Loucy (cell line): ENCODE results near the gene CISTR.

Experiments
- H2AFZ ChIP-seq: fragments of 200-600 bp; sonication (generic); 2 replicates; pipeline ENCODE4 v1.6.0; 2016; ENCODE audit warnings: antibody characterized with exemption, mild to moderate bottlenecking, low read length, moderate library complexity
- H3F3A ChIP-seq: fragments of 200-600 bp; 2 replicates; pipeline ENCODE4 v1.6.0; 2016; ENCODE audit warnings: antibody characterized with exemption, low read depth, mild to moderate bottlenecking
- H3K27me3 ChIP-seq: fragments of 200-600 bp; sonication (generic); 2 replicates; pipeline ENCODE4 v1.6.1; 2014; ENCODE audit warnings: low read length, mild to moderate bottlenecking; ENCODE audit not compliant: insufficient read depth, poor library complexity, severe bottlenecking
- H3K36me3 ChIP-seq: fragments of 200-600 bp; sonication (generic); 2 replicates; pipeline ENCODE4 v1.6.1; 2016; ENCODE audit warnings: low read length; ENCODE audit not compliant: insufficient read depth
- H3K4me1 ChIP-seq: fragments of 200-600 bp; sonication (generic); 2 replicates; pipeline ENCODE4 v1.5.1; 2014; ENCODE audit warnings: low read length, mild to moderate bottlenecking; ENCODE audit not compliant: insufficient read depth, poor library complexity, severe bottlenecking
- H3K4me2 ChIP-seq: fragments of 200-600 bp; sonication (generic); 2 replicates; pipeline ENCODE4 v1.6.0; 2014; ENCODE audit warnings: antibody characterized with exemption, low read length, low read depth, mild to moderate bottlenecking; ENCODE audit not compliant: poor library complexity, severe bottlenecking
- H3K4me3 ChIP-seq: fragments of 200-600 bp; sonication (generic); 2 replicates; pipeline ENCODE4 v1.5.1; 2014; ENCODE audit warnings: low read length, mild to moderate bottlenecking, mixed read lengths; ENCODE audit not compliant: poor library complexity, severe bottlenecking
- H3K79me2 ChIP-seq: fragments of 200-600 bp; sonication (generic); 2 replicates; pipeline ENCODE4 v1.6.1; 2014; ENCODE audit warnings: low read length; ENCODE audit not compliant: insufficient read depth
- H3K9ac ChIP-seq: fragments of 200-600 bp; sonication (generic); 2 replicates; pipeline ENCODE4 v1.6.0; 2014; ENCODE audit warnings: mild to moderate bottlenecking, low read depth, low read length, moderate library complexity; ENCODE audit not compliant: poor library complexity, severe bottlenecking
- H3K9me2 ChIP-seq: fragments of 200-600 bp; sonication (generic); replicated peaks from 2 replicates; pipeline ENCODE4 v1.6.1; 2016; ENCODE audit warnings: low read depth, low read length, mixed read lengths
- H3K9me3 ChIP-seq: fragments of 200-600 bp; sonication (generic); 2 replicates; pipeline ENCODE4 v1.6.1; 2014; ENCODE audit warnings: mild to moderate bottlenecking, antibody characterized with exemption, low read length, low read depth; ENCODE audit not compliant: insufficient read depth
- H4K20me1 ChIP-seq: fragments of 200-600 bp; sonication (generic); 2 replicates; pipeline ENCODE4 v1.6.0; 2014; ENCODE audit warnings: antibody characterized with exemption, low read length, mild to moderate bottlenecking; ENCODE audit not compliant: insufficient read depth, poor library complexity, severe bottlenecking
- EZH2phosphoT487 ChIP-seq: fragments of 200-600 bp; IDR thresholded peaks from 2 replicates; pipeline ENCODE4 v1.6.1; 2018; ENCODE audit warnings: antibody characterized with exemption, mild to moderate bottlenecking, moderate library complexity, borderline replicate concordance
- TF ChIP-seq, protein P1 (sequence below): fragments of 200-600 bp; sonication (generic); conservative IDR thresholded peaks from 2 replicates; pipeline ENCODE4 v1.5.1; 2014; ENCODE audit warnings: mild to moderate bottlenecking, antibody characterized with exemption, low read length

The CISTR gene

DNA sequence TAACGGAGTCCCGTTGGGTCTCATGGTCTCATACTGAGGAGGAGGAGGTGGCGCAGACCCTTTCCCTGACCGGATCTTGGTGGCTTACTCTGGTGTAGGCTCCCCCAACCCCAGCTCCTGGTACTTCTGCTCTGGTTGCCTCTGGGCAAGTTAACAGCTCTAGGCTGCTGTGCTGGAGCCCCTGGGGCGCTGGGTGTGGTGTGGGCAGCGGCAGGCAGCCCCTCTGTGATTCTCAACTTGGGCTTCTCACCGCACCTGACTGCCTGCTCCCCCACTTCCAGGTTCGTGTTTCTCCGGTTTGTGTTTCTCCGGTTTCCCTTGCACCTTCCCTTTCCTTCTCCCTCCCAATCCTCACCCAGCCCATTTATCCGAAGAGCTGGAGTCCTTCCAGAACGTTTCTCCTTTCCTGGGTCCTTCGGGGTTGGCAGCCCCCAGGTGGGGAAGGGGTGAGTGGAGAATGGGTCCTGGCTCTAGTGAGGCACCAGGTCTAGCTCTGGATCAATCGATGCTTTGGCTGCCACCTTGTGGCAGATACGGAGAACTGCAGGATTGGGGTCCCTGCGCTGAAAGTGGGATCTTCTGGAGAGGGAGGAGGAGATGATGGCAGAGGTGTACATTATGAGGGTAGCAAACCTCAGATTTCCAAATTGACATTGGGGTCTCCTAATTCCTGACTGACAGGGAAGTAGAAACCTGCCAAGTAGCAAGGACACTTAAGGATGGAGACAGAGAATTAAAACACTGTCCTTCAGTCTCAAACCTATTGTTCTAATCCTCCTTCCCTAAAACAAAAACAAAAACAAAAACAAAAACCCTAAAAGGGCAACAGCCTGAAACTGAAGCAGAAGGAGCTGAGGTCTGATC, 8.3 kb downstream of the CISTR start:
- H4K20me1 ChIP-seq: no peaks in the 10 kb centered on the region
- H3F3A ChIP-seq: no peaks in the 10 kb centered on the region
- no peaks in the 10 kb centered on the region for H3K79me2 ChIP-seq
- no peaks in the 10 kb centered on the region for H3K36me3 ChIP-seq
- H3K4me2 ChIP-seq: no peak overlapping the region
- peak overlapping the region; percentile 55 for H2AFZ ChIP-seq
- no peak overlapping the region for H3K9ac ChIP-seq
- TF ChIP-seq, protein P1, sequence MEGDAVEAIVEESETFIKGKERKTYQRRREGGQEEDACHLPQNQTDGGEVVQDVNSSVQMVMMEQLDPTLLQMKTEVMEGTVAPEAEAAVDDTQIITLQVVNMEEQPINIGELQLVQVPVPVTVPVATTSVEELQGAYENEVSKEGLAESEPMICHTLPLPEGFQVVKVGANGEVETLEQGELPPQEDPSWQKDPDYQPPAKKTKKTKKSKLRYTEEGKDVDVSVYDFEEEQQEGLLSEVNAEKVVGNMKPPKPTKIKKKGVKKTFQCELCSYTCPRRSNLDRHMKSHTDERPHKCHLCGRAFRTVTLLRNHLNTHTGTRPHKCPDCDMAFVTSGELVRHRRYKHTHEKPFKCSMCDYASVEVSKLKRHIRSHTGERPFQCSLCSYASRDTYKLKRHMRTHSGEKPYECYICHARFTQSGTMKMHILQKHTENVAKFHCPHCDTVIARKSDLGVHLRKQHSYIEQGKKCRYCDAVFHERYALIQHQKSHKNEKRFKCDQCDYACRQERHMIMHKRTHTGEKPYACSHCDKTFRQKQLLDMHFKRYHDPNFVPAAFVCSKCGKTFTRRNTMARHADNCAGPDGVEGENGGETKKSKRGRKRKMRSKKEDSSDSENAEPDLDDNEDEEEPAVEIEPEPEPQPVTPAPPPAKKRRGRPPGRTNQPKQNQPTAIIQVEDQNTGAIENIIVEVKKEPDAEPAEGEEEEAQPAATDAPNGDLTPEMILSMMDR: peak; percentile 97
- no peak for TF ChIP-seq EZH2phosphoT487
- H3K4me3 ChIP-seq: no peak overlapping the region
- no peaks in the 10 kb centered on the region for H3K27me3 ChIP-seq
- peaks cover 12% of the 10 kb centered on the region for H3K4me1 ChIP-seq
- H3K9me2 ChIP-seq: no peaks in the 10 kb centered on the region
- no peaks in the 10 kb centered on the region for H3K9me3 ChIP-seq

DNA sequence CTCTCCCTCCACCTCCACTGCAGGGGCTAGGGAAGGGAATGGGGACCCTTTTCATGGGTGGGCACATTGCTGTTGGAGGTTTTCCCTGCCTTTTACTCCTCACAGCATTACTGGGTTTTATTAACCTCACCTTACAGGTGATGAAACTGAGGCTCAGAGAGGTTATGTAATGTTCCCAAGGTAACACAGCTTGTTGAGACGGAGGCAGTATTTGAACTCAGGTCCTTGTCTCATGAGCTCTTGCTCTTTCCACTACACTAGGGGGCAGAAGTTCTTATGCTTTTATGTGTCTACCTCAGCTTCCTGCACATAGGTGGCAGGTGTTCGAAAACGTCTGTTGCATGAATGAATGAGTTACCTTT, 11.7 kb downstream of the CISTR start:
- H3F3A ChIP-seq: no peaks in the 10 kb centered on the region
- H3K4me2 ChIP-seq: no peak overlapping the region
- H3K9me2 ChIP-seq: no peaks in the 10 kb centered on the region
- no peak overlapping the region for H3K4me3 ChIP-seq
- H3K36me3 ChIP-seq: no peaks in the 10 kb centered on the region
- no peak overlapping the region for H3K9ac ChIP-seq
- no peak overlapping the region for H2AFZ ChIP-seq
- no peaks in the 10 kb centered on the region for H3K4me1 ChIP-seq
- no peak for TF ChIP-seq EZH2phosphoT487
- no peaks in the 10 kb centered on the region for H3K79me2 ChIP-seq
- H3K9me3 ChIP-seq: no peaks in the 10 kb centered on the region
- H4K20me1 ChIP-seq: no peaks in the 10 kb centered on the region
- H3K27me3 ChIP-seq: no peaks in the 10 kb centered on the region

GRCh38 chr12:53739214-53740129, 12.3 kb downstream of the CISTR start:
- H3K4me3 ChIP-seq: no peak overlapping the region
- H3K9me3 ChIP-seq: no peaks in the 10 kb centered on the region
- H3K27me3 ChIP-seq: no peaks in the 10 kb centered on the region
- H3K4me2 ChIP-seq: no peak overlapping the region
- H2AFZ ChIP-seq: no peak overlapping the region
- H3K36me3 ChIP-seq: no peaks in the 10 kb centered on the region
- TF ChIP-seq, protein P1: no peak
- TF ChIP-seq EZH2phosphoT487: no peak
- H3K4me1 ChIP-seq: no peaks in the 10 kb centered on the region
- H4K20me1 ChIP-seq: no peaks in the 10 kb centered on the region
- H3F3A ChIP-seq: no peaks in the 10 kb centered on the region
- no peak overlapping the region for H3K9ac ChIP-seq
- no peaks in the 10 kb centered on the region for H3K79me2 ChIP-seq
- H3K9me2 ChIP-seq: no peaks in the 10 kb centered on the region
